GM21723 (cell line): Measurements from ENCODE around the gene CAPN2.
"Not testable (repeated sequence)": the region's sequence is repeated elsewhere in the genome, so short reads cannot be mapped to it uniquely, and the experiment has no call there.

Experiments
- ATAC-seq: cut with Tn5 transposase; IDR thresholded peaks from one replicate; pipeline ENCODE4 v1.9.1; 2021; ENCODE audit warnings: mild to moderate bottlenecking, moderate library complexity; ENCODE audit not compliant: unreplicated experiment

Gene CAPN2

DNA sequence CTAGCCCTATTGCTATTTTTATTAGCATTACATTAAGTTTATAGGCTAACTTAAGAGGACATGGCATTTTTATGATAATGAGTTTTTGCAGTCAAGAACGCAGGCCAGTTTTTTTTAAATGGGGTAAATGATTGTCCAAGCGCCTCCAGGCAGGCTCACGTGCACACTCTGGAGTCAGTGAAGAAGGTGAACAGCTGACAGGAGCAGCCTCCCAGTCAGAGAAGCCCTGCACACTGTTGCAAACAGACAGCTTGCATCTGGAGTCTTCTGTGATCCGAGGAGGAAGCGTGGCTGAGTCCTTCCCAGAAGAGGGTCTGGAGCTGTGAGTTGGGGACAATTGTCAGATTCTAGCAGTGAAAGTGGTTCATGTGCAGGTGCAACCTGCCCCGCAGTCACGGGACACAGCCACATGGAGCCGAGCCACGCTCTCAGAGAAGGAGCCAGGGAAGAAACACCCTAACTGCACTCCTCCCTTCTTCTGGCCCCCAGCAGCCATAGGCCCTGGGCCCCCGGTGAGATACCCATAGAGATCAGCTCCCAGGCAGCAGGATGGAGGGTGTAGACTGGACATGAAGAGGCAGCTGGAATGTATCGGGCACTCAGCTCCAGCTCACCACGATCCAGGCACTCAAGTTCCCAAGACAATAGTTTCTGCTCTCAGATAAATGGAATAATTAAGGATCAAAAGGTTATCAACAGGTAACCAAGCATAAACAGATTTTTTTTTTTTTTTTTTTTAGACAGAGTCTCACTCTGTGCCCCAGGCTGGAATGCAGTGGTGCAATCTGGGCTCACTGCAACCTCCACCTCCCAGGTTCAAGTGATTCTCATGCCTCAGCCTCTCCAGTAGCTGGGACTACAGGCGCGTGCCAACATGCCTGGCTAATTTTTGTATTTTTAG lies 26.4 kb downstream of the CAPN2 start:
- ATAC-seq: no peak

DNA sequence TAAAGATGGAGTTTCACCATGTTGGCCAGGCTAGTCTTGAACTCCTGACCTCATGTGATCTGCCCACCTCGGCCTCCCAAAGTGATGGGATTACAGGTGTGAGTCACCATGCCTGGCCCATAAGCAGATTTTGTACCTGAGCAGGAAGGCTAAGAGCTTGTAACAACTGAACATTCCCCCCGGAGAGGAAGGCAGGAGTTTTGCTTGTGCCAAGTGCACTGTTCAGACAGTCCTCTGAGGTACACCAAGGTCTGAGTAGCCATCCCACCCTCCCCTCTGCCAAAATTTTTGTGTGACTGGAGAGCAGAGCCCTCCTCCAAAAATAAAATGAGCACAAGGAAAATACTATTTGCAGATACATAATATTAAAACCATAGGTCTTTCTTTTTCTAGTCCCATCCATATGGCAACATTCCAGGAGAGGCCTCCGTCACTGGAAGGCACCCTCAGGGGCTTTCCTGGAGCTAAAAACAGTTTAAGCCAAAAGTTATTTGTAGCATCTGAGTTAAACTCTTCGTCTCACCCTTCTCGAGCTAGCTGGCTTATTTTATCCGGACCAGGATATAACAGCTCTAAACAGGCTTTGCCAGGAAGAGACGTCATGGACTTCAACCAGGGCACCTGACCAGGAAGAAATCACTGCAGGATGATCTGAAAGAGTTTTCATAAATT lies 27.2 kb downstream of the CAPN2 start:
- ATAC-seq: no peak

DNA sequence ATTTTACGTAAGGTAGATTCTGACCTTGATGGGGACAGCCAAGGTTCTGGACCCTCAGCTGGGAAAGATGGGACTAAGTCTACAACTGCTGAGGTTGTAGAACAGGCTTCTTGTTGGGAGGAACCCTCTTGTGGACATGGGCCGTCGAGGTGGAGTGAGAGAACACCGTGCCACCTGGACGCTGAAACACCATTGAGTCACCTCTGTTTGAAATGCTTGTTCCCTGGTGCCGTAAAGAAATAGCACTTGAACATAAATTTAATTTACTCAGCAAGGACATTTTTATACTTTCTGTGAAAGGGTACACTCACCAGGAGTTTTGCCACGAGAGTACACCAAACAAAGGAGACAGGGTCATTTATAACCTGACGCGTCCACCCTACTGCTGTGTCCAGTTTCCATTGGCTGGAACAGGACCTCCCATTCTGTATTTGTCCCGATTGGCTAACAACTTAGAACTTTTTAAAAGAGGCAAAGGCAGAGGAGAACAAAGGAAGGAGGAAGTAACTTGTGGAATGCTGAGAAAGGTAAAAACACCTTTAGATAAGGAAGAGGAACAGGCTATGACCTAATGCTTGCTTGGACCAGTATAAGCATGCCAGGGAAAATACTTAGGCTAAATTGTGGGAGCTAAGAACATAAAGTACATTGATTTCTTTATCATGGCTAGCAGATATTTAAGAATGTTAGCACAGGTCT lies 27.8 kb downstream of the CAPN2 start:
- not testable (repeated sequence) for ATAC-seq

DNA sequence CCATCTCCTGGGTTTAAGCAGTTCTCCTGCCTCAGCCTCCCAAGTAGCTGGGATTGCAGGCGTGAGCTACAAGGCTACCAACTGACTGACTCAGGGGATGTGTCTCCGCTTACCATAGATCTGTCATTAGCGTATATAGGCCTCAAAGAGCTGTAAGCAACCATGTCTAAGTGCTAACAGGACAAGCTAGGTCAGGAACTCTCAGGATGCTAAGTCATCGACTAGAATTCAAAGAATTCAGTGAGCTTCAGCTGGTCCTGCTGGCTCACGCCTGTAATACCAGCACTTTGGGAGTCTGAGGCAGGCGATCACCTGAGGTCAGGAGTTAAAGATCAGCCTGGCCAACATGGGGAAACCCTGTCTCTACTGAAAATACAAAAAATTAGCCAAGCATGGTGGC lies 29.5 kb downstream of the CAPN2 start:
- no peak for ATAC-seq

DNA sequence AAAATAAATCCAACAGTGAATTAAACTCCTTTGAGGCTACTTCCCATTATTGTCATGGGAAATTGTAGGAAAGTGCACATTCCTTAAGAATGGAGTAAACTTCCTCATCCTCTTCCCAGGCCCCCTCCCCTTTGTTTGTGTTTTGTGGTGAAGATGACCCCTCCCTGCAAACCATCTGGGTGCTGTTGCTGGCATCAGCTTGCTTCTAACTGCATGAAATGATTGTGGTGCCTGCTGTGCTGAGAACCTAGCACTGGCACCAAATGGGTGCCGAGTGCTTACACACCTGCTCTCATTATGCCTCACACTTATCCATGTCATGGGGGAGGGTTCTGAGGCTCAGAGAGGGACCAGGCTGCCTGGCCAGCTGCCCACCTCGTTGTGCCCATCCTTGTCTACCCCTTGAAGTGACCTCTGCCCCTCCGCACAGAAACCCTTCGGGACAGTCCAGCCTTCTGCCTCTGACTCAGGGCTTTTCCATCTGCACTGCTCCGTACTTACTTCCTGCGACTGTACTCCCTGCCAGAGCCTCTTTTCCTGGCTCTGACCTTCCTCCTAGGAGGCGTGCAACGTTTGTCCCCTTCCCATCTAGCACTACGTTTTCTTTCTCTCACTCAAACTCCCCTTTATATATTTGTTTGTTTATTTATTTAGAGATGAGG lies 30.6 kb downstream of the CAPN2 start:
- ATAC-seq: no peak

DNA sequence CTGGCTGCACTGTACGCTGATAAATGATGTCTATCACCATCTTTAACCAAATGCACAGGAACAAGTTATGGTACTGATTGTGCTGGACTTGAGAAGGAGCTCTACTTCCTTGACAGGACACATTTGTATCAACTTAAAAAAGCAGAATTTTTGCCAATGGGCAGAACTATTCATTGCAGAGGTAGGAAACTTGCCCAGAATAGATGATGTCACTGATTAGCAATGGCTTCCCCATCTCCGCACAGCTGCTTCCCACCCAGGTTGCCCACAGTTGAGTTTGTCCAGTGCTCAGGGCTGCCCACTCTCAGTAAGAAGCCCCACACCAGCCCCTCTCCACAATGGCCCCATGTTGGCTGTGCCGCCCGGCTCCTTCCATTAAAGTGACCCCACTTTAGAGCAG lies 33.4 kb downstream of the CAPN2 start:
- ATAC-seq: no peak

DNA sequence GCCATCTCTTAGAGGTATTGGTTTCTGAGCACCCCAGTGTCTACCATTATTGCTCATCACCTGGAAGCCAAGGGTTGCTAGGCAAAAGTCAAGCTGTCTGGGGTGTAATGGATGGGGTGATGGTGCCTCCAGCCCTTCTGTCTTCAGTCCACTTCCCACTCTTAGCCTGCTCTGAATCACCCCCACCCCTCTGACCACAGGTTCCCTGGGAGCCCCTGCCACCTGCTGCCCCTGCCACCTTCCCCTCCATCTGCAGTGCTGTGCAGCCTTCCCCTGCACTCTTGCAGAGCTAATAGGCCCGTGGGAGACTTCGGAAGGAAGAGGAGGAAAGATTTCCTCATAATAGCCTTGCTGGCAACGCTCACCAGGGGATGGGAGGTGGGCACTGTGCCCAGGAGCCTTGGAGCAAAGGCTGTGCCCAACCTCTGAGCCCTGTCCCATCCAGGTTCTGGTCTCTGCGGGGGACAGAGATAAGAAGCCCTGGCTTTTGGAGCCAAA lies 35.5 kb downstream of the CAPN2 start:
- ATAC-seq: no peak

DNA sequence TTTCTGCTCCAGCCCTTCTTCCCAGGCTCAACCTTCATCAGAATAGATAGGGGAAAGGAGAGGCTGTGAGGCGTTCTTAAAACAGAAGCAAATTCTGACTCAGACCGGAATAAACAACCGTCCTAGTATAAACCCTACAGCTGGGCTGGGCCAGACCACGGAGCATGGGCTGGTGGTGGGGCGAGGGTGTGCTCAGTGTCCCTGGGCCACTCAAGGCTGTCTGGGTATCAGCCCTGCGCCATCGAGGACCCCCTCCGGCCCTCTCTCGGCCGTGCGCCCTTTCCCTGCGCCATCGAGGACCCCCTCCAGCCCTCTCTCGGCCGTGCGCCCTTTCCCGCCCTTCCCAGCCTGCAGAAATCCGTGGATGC lies 36.0 kb downstream of the CAPN2 start:
- ATAC-seq: peak; percentile 63

DNA sequence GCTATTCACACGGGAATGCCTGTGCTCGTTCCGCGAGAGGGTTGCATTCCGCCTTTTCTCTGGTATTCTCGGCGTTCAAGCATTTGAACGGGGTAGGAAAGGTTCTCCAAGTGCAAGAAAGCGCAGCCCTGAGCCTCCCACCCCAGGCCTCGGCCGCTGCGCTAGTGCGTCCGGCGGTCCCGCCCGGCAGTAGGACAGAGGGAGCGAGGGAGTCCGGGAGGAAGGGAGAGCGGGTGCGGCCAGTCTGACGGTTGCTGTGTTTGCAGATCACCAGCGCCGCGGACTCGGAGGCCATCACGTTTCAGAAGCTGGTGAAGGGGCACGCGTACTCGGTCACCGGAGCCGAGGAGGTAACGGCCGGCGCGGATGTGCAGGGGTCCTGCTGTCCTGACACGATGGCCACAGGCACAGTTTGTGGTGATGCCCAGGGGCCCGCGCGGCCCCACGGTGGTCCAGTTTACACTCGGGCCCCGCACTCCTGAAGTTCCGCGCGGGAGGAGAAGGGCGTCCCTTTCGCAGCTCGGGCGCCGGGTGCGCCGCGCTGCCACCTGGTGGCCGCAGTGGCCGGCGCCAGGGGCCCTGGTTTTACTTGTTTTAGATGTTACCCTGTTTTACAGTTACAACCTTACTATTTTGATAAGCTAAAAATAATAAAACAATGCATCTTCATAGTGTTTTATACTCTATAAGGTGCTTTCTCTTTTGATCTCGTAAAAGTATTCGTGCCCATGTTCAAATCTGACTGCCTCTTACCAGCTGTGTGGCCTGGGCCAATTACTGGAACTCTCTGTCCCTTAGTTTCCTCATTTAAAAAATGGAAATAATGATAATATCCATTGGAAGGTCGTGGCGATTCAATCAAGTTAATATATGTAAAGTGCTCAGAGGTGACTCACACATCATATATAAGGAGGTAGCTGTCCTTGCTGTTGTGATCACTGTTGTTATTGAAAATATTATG lies 36.7 kb downstream of the CAPN2 start:
- peak; percentile 78 for ATAC-seq

DNA sequence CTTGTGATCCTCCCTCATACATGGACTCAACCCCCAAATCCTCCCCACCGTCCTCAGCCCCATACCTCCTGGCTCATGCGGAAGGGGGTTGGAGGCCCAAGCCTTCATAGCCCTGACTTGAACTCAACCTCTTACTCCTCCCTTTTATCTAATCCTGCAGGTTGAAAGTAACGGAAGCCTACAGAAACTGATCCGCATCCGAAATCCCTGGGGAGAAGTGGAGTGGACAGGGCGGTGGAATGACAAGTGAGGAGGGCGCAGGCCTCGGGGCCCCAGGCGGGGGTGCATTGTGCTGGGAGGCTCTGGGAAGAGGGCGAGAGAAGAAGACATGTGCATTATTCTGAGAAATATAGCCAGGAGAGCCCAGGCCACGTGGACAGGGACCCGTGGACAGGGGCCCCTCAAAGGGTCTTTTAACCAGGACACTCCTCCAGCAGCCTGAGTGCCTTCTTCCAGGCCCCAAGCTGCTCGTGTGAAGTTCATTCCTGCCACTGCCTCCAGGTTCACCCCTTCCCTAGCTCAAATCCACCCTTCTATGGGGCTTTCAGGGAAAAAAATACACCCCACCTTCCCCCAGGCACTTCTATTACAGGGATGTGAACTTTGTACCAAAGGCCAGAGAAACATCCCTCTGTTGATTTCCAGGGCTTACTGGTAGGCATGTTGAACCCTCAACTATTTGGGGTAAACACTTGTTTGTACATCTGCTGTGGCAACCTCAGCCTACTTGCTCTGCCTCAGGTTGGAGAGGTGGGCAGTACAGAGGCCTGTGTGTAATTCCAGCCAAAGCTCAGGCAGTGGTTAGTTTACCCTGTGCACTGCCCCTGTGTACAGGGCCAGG lies 38.6 kb downstream of the CAPN2 start:
- ATAC-seq: no peak

DNA sequence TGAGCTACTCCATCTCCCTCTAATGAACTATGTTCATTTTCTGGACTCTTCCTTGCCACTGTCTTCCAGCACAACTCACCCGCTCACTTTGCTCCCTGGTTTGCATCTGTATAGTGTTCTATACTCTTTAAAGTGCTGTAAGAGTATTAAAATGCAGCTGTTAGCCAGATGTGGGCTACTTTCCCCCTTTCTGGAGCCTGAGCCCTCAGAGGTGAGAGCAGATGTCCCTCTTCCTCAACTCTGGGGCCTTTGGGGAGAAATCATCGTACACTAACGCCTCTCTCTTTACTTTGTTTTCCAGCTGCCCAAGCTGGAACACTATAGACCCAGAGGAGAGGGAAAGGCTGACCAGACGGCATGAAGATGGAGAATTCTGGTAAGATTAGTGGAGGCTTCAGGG lies 39.4 kb downstream of the CAPN2 start:
- ATAC-seq: no peak

DNA sequence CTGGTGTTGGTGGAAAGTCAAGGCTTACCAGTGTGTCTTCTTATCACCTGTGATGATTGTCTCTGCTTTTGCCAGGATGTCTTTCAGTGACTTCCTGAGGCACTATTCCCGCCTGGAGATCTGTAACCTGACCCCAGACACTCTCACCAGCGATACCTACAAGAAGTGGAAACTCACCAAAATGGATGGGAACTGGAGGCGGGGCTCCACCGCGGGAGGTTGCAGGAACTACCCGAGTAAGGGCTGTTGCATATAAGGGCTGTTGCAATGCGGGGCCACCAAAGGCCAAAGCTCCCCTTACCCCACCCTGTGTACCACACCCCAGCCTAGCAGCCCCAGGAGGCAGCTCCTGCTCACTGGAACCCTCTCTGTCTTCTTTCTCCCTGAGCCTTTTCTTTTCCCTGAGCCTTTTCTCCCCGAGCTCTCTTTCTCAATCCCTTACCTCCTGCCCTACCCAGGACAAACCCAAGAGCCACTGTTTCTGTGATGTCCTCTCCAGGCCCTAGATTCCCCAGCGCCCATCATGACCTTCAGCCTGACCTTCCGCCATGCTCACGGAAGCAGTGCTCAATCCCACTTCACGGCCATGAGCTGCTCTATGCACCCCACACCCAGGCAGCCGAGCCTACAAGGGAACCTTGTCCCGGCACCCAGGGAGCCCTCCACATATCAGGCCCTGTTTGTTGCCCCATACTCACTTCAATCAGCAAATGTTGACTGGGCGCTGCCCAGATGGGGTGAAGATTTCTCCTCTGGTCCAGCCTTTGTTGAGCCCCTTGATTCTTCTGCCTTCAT lies 40.6 kb downstream of the CAPN2 start:
- no peak for ATAC-seq

DNA sequence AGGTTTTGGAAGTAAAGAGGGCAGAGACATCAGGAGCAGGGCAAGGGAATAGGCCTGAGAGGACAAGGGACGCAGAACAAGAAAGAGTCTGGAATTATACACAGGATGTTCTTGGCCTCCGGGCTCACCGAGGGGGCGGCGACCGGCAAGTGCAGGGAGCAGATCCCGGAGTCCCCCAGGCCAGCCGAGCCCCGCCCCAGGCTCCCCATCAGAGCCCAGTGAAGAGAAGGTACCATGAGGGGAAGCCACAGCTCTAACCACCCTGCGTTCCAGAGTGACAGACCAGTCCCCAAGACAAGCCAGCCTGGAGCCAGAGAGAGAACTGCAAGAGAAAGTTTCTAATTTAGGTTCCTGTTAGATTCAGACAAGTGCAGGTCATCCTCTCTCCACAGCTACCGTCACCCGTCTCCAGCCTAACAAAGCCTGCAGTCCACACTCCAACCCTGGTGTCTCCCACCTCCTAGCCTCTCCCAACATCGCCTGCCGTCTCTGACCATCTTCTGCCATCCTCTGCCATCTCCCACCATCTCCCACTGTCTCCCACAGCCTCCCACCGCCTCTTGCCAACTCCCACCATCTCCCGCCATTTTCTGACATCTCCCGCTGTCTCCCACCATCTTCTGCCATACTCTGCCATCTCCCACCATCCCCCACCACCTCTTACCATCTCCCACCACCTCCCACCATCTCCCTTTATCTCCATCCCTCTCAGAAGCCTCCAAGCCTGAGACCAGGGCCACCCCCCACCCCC lies 42.5 kb downstream of the CAPN2 start:
- ATAC-seq: no peak

DNA sequence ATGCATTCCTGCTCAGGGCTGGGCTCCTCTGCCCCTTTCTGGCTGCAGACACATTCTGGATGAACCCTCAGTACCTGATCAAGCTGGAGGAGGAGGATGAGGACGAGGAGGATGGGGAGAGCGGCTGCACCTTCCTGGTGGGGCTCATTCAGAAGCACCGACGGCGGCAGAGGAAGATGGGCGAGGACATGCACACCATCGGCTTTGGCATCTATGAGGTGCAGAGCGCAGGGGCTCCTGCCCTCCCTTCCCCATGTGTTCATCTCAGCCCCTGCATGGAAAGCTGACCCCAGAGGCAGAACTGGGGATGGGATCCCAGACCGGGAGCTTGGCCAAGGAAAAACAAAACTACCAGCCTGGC lies 43.1 kb downstream of the CAPN2 start:
- no peak for ATAC-seq

DNA sequence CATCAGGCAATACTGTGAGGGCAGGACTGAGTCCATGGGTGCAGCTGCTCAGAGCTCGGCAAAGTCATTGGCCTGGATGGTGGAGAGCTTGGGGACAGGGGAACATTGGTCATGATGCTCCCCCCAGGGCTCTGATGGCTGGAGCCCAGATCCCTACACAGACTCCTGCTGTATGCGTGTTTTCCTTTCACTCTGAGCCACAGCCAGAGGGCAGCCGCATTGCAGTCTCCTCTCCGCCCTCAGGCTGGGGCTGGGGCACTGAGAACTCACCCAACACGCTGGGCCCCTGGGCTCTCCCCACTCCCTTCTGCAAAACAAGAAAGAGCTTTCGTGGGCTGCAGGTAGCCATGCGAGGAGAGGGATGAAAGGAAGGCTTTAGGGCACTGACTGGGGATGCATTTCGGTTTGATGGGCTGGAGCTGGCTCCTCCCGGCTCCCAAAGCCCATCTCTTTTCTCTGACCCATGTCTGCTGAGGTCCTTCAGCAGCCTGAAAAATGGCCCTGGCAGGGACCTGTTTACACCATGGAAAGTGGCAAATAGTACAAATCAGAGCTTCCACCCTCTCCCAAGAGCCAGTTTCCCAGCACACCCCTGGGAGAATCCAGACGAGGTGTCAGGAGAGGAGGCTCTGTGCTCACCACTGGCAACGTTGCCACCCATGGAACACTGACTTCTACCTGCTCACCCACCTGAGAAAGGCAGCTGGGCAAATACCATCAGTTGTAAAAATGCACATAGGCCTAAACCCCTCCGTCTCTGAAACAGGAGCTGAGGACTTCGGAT lies 43.8 kb downstream of the CAPN2 start:
- ATAC-seq: no peak

DNA sequence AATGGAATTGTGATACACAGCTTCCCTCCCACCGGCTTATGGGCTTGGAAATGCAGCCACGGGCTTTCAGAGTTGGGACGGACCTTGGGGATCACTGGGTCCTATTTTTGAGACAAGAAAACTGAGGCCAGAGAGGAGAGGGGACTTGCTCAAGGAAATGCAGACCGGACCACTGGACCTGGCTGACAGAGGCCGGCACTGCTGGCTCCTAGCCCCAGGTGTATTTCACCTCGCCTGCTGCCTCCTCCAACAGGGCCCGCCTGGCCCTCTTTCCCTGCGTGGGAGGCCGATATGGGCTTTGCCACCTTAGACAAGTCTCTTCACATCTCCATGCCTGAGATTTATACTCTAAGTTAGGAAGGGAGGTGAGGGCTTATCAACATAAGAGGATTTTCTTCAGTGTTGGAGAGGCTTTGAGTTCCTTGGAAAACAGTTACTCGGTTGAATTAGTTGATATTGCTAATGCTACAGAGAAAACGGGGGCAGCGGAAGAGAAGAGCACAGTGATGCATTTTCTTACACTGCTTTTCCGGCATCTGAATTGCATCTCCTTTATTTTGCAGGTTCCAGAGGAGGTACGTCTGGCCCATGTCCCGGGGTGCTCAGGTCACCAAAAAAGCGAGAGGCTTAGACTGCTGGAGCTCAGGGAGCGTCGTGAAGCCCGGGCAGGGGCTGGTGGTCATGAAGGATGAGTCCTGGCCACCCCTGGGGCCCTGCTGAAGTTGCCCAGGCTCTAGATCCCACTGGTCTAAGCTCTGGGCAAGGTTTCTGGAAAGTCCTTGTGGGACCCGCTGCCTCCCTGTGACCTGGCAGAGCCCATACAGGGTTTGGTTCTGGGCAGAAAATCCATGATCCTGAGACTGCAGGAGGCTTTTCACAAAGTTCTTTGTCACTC lies 44.7 kb downstream of the CAPN2 start:
- ATAC-seq: no peak
